Activated B cell treated with CpG ODN at 0.5 μM for 24 hours (primary cell): ENCODE measurements around the gene SHROOM4. TPM values are rescaled to one million over a fixed set of nuclear protein-coding genes. Genes with fewer than 3 reads are reported as not detected.

Experiments
- ATAC-seq: fragments of 200-7000 bp; cut with Tn5 transposase; one replicate; pipeline ENCODE4 v1.10.0; 2021; ENCODE audit warnings: low read depth, mild to moderate bottlenecking, moderate library complexity
- CTCF ChIA-PET: fragments of 350-600 bp; sonication (Branson Sonifier 250); formaldehyde crosslinking; loops from one replicate; lab custom pipeline; 2021; ENCODE audit warnings: antibody characterized with exemption; lab: Charles Lee
- POLR2A ChIA-PET: fragments of 350-600 bp; sonication (Branson Sonifier 250); formaldehyde crosslinking; loops from one replicate; lab custom pipeline; 2021; ENCODE audit warnings: antibody characterized with exemption; lab: Charles Lee
- DNase-seq: peaks from one replicate; pipeline ENCODE4 v3.0.0; 2022
- H3K27ac Mint-ChIP-seq: one replicate; pipeline ENCODE4 v1.8.0; 2020; ENCODE audit warnings: mixed read lengths
- H3K27me3 Mint-ChIP-seq: one replicate; pipeline ENCODE4 v1.8.0; 2021; ENCODE audit warnings: mixed read lengths
- H3K36me3 Mint-ChIP-seq: one replicate; pipeline ENCODE4 v1.8.0; 2021; ENCODE audit warnings: low read depth, mixed read lengths
- H3K4me1 Mint-ChIP-seq: one replicate; pipeline ENCODE4 v1.8.0; 2021; ENCODE audit warnings: mixed read lengths
- H3K4me3 Mint-ChIP-seq: one replicate; pipeline ENCODE4 v1.8.0; 2020; ENCODE audit warnings: mild to moderate bottlenecking, mixed read lengths
- H3K9me3 Mint-ChIP-seq: one replicate; pipeline ENCODE4 v1.8.0; 2020; ENCODE audit warnings: mixed read lengths
- intact Hi-C: fragments of 100-400 bp; cut with micrococcal nuclease; formaldehyde crosslinking; loops from one replicate; pipeline ENCODE4 v1.15.1; 2024
- total RNA-seq: library from RNA; stranded (reverse); gene quantifications from 2 replicates; pipeline ENCODE4 v1.2.3, GENCODE V29; 2022
- TF ChIP-seq, protein P1 (sequence below): fragments of 200-600 bp; IDR thresholded peaks from one replicate; pipeline ENCODE4 v1.8.0; 2022; ENCODE audit warnings: antibody characterized with exemption, mild to moderate bottlenecking

The SHROOM4 gene
- total RNA-seq, 1 donor from 2014 or later = not detected

DNA sequence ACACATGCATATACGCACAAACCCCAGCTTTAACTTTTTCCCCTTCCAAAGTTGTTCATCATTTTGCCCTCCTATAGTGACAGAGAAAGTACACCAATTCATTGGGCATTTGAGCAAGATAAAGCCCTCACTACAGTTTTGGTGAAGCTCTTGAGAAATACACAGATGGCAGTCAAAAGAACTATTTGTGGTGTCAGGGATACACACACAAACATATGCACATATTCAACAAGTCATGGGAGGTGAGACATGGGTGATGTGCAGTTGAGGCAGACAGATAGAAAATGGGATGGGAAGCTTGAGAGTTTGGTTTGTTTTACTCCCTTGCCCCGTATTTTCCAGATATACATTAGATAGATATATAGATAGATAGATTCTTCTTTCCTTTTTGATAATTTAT lies 11.8 kb upstream of the SHROOM4 start:
- no peaks in the 10 kb centered on the region for H3K36me3 Mint-ChIP-seq
- H3K9me3 Mint-ChIP-seq = no peaks in the 10 kb centered on the region
- no peak overlapping the region for H3K27ac Mint-ChIP-seq
- H3K4me3 Mint-ChIP-seq = no peak overlapping the region
- POLR2A ChIA-PET = no interaction called here
- CTCF ChIA-PET = no interaction called here
- intact Hi-C loops = no loop called here
- H3K4me1 Mint-ChIP-seq = no peaks in the 10 kb centered on the region
- TF ChIP-seq, protein P1, sequence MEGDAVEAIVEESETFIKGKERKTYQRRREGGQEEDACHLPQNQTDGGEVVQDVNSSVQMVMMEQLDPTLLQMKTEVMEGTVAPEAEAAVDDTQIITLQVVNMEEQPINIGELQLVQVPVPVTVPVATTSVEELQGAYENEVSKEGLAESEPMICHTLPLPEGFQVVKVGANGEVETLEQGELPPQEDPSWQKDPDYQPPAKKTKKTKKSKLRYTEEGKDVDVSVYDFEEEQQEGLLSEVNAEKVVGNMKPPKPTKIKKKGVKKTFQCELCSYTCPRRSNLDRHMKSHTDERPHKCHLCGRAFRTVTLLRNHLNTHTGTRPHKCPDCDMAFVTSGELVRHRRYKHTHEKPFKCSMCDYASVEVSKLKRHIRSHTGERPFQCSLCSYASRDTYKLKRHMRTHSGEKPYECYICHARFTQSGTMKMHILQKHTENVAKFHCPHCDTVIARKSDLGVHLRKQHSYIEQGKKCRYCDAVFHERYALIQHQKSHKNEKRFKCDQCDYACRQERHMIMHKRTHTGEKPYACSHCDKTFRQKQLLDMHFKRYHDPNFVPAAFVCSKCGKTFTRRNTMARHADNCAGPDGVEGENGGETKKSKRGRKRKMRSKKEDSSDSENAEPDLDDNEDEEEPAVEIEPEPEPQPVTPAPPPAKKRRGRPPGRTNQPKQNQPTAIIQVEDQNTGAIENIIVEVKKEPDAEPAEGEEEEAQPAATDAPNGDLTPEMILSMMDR = no peak
- no peak for ATAC-seq
- no peak for DNase-seq
- no peaks in the 10 kb centered on the region for H3K27me3 Mint-ChIP-seq

- ATAC-seq (no peak), DNase-seq (no peak)
- ChIA-PET POLR2A (no interaction called here), CTCF (no interaction called here)
- Mint-ChIP-seq H3K4me3 (no peak overlapping the region), H3K27ac (no peak overlapping the region), H3K27me3 (peaks cover 5% of the 10 kb centered on the region), H3K4me1 (no peaks in the 10 kb centered on the region), H3K9me3 (no peaks in the 10 kb centered on the region), H3K36me3 (no peaks in the 10 kb centered on the region)
- intact Hi-C loops = no loop called here
- TF ChIP-seq, protein P1 = no peak
These were observed 5.0 kb upstream of the SHROOM4 start for GRCh38 chrX:50818986-50819385.

GRCh38 chrX:50815120-50815519 lies 1.1 kb upstream of the SHROOM4 start:
- Mint-ChIP-seq H3K36me3 (no peaks in the 10 kb centered on the region), H3K4me1 (no peaks in the 10 kb centered on the region), H3K27ac (no peak overlapping the region), H3K27me3 (peaks cover 11% of the 10 kb centered on the region), H3K9me3 (no peaks in the 10 kb centered on the region), H3K4me3 (no peak overlapping the region)
- ChIA-PET POLR2A (no interaction called here), CTCF (no interaction called here)
- TF ChIP-seq, protein P1 = no peak
- intact Hi-C loops = no loop called here
- DNase-seq (no peak), ATAC-seq (no peak)

DNA sequence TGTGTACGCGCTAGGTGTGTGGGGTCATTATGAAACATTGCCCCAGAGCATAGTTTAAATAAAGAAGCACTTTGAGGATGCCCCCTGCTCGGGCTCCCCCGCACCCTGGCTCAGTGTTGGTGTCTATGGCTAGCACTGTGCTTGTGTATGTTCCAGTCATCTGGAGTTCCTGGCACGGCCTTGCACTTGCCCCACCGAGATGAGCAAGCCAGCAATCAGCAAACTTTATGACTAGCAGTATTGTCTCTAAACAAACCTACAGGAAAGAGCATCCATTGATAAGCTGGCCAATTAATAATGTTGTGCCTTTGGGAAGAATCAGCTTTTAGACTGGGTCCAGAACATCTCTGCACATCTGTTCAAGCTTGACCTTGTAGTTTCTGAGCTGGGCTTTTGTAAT lies 707 bp upstream of the SHROOM4 start:
- H3K4me3 Mint-ChIP-seq = no peak overlapping the region
- no peak overlapping the region for H3K27ac Mint-ChIP-seq
- no peaks in the 10 kb centered on the region for H3K9me3 Mint-ChIP-seq
- ATAC-seq (no peak), DNase-seq (no peak)
- H3K36me3 Mint-ChIP-seq = no peaks in the 10 kb centered on the region
- H3K27me3 Mint-ChIP-seq = peaks cover 11% of the 10 kb centered on the region
- TF ChIP-seq, protein P1 = no peak
- POLR2A ChIA-PET = no interaction called here
- no peaks in the 10 kb centered on the region for H3K4me1 Mint-ChIP-seq
- intact Hi-C loops = no loop called here
- CTCF ChIA-PET = no interaction called here

- ATAC-seq = no peak
- Mint-ChIP-seq H3K27ac (no peak overlapping the region), H3K36me3 (no peaks in the 10 kb centered on the region), H3K4me3 (no peak overlapping the region), H3K9me3 (no peaks in the 10 kb centered on the region), H3K4me1 (no peaks in the 10 kb centered on the region), H3K27me3 (peaks cover 11% of the 10 kb centered on the region)
- ChIA-PET POLR2A (no interaction called here), CTCF (no interaction called here)
- TF ChIP-seq, protein P1 = no peak
- intact Hi-C loops = no loop called here
- no peak for DNase-seq
These were observed 775 bp downstream of the SHROOM4 start for GRCh38 chrX:50812995-50813842.
